HG03469 (cell line): ENCODE measurements around the gene UBAC2.

Source experiments
- ATAC-seq: cut with Tn5 transposase; IDR thresholded peaks from one replicate; pipeline ENCODE4 v1.9.1; 2021; ENCODE audit warnings: mild to moderate bottlenecking, moderate library complexity, moderate number of reproducible peaks; ENCODE audit not compliant: unreplicated experiment

The UBAC2 gene, protein sequence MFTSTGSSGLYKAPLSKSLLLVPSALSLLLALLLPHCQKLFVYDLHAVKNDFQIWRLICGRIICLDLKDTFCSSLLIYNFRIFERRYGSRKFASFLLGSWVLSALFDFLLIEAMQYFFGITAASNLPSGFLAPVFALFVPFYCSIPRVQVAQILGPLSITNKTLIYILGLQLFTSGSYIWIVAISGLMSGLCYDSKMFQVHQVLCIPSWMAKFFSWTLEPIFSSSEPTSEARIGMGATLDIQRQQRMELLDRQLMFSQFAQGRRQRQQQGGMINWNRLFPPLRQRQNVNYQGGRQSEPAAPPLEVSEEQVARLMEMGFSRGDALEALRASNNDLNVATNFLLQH

GRCh38 chr13:99200432-99201167 is at the start of gene UBAC2:
Gene UBAC2, plus strand, starts transcription at chr13:99200854. Its CDS starts 55 bp downstream, at chr13:99200909.
- peak; percentile 53 for ATAC-seq

DNA sequence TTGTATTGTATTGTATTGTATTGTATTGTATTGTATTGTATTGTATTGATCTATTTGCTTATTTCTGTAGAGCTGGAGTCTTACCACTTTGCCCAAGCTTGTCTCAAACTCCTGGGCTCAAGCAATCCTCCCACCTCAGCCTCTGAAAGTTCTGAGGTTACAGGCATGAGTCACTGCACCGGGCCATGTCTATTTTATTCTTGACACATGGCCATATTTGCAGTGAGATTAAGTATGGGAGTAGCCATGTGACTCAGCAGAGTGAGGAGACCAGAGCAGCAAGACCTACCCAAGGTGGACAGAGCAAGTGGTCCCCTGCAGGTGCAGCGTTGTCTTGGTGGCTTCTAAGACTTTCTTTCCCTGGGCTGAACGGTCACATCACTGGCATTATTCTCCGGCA is 49.1 kb upstream of the UBAC2 start:
- peak; percentile 78 for ATAC-seq

DNA sequence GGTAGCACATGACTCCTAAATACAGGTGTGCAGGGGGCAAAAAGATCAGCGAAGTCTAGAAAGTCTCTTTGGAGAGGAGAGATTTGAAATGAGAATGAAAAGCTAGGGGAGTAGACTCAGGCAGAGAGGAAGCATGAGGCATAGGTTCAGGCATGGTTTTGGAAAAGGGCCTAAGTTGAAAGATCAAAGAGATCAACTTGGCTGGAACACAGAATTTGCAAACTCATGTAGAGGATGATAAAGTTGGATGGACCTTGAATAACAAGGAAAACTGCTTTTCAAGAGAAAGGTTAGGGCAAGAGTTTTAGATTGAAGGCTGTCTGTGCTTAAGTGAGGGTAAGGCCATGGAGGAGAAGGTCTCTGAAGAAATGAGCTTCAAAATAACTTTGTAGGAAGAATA is 47.4 kb upstream of the UBAC2 start:
- no peak for ATAC-seq

- no peak for ATAC-seq
Measured at GRCh38 chr13:99154064-99154463, 46.6 kb upstream of the UBAC2 start.

DNA sequence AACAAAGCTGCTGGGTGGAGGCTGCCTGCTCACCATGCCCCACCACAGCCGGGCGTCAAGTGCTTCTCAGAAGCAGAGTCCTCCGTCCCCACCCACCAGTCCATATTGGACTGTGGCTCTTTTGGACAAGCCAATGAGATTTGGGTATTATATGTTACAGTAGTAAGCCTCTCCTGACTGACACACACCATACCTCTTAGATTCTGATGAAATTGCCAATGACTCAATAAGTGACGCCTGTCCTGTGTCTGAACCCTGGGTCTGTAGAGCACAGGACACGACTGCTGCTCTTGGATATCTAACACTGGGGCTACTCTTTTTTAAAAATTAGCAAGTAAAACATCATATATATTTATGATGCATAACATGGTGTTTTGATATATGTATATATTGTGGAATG is 44.8 kb upstream of the UBAC2 start:
- ATAC-seq = no peak

DNA sequence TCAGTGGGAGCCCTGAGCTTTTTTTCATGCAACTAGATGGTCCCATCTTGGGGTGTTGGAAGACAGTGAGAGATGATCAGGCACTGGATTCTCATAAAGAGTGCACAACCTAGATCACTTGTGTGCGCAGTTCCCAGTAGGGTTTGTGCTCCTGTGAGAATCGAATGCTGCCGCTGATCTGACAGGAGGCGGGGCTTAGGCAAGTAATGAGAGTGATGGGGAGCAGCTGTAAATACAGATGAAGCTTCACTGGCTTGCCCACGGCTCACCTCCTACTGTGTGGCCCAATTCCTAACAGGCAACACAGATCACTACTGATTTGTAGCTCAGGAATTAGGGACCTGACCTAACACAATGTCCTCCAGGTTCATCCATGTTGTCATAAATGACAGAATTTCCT is 43.6 kb upstream of the UBAC2 start:
- ATAC-seq = no peak

DNA sequence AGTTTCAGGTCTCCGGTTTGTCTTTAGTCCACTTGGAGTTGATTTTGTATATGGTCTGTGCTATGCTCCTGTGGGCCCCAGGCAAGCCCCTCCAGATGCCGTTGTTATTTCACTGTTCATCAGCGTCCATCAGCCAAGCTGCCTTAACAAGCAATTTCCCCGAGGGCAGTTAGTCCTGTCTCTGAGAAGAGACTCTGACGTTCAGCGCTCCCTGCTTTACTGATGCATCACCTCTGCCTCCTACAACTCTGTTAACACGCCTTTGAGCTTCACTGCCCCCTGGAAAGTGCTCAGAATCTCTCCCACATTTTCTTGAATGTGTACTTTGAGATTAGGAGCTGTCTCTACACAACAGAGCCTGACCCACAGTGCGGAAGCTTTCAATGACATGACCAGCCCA is 41.8 kb upstream of the UBAC2 start:
- ATAC-seq = no peak

GRCh38 chr13:99159331-99160061 is 41.2 kb upstream of the UBAC2 start:
- ATAC-seq = no peak

DNA sequence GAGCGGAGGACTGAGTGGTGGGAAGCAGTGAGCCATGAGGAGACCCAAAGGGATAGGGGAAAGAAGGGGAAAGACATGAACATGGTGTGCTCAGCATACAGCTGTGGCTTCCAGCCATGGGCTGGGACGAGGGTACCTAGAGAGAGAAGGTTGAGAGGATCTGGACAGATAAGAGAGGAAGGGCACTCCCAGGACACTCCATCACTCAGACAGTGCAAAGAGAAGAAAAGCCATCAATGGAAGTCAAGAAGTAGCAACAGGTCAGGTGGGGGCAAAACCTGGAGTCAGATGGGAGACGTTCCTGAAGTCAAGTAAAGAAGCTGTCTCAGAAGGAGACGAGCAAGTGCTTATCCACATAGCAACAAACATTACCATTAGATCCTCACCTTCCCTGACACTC is 40.2 kb upstream of the UBAC2 start:
- ATAC-seq = no peak

- no peak for ATAC-seq
Measured at GRCh38 chr13:99161512-99161911, 39.1 kb upstream of the UBAC2 start.

DNA sequence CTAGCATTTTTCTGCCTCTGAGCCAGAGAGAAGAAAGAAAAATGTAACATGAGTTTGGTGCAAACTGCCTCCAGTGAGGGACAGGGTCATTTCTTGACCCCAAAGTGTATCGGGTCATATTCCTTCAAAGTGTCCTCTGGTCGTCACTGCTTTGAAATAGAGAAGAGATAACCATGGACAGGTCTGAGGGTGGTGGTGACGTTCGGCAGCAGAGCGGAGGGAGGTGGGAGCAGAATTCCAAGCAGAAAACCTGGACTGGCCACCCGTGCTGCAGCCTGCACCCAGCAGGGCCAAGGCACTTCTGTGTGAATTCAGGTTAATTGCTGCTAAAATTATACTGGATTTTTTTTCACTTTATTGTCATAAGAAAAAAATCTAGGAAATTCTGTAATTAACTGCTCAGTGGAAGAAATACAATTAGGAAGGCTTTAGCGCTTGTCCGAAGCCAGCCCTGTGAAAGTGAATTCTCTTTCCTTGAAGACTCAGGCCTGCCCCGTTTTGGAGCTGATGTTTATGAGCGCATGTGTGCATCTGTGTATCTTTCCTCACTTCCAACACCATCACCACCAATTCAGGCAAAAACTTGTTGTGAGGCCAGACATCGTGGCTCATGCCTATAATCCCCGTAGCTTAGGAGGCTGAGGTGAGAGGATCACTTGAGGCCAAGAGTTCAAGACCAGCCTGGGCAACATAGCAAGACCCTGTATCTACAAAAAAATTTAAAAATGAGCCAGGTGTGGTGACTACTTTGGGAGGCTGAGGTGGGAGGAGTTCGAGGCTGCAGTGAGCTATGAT is 37.9 kb upstream of the UBAC2 start:
- no peak for ATAC-seq

DNA sequence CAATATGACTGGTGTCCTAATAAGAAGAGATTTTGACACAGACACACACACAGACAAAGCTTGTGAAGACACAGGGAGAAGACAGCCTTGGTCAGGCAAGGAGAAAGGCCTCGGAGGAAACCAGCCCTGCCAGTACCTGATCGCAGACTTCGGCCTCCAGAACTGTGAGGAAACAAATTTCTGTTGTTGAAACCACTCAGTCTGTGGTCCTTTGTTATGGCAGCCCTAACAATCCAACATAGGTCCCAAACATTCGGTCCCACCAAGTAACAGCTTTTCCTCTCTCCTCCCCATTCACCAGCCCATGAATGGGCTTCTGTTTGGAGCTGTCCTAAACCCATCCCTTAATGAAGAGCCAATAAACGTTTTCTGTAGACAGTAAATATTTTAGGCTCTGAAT is 36.4 kb upstream of the UBAC2 start:
- no peak for ATAC-seq

DNA sequence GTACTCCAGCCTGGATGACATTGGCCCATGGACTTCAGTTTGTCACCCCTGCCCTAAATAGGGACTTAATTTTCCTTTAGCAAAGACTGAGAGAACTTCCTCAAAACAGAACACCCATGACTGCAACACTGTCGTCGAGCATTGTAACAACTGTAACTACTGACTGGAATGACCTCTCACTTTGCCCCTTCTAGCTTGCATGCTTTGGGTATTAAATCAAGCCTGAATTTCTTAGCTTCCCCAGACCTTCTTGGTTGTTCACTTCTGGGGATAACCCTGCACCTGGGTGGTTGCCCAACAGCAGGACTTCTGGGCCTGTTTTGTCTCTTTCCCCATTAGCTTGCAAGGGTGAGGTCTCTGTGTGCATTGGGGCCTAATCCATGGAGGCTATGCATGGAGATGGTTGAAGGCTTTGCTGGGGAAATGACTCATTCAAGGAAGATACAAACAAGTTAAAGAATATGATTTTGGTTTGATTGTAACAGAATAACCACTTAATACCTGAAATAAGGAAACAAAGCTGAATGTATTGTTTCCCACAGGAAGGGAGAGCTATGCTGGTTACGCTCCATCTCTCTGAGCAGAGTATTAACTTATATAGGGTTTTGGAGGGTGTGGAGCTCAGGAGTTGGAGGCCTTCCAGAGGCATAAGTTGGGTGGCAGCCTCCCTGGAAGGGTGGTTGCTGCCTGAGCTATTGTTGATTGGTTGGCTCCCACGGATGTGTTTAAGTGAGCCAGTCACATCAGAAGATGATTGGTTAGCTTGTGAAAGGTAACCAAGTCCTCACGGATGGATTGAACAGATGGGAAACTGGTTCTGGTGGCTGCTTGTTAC is 34.7 kb upstream of the UBAC2 start:
- no peak for ATAC-seq

GRCh38 chr13:99172951-99173350 is 27.7 kb upstream of the UBAC2 start:
- ATAC-seq = no peak

DNA sequence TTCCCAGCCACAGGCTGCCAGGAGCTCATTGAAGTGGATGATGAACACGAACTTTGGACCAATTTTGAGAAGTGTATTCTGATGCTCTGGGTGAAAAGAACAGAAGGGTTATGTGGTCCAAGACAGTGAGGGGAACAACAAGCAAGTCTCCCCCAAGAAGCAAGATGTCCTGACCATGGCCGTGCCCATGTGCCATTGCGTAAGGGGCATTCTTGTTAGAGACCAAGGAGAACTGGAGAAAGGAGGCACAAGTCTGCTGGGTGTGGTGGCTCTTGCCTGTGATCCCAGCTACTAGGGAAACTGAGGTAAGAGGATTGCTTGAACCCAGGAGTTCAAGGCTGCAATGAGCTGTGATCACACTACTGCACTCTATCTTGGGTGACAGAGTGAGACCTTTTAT is 27.0 kb upstream of the UBAC2 start:
- no peak for ATAC-seq

DNA sequence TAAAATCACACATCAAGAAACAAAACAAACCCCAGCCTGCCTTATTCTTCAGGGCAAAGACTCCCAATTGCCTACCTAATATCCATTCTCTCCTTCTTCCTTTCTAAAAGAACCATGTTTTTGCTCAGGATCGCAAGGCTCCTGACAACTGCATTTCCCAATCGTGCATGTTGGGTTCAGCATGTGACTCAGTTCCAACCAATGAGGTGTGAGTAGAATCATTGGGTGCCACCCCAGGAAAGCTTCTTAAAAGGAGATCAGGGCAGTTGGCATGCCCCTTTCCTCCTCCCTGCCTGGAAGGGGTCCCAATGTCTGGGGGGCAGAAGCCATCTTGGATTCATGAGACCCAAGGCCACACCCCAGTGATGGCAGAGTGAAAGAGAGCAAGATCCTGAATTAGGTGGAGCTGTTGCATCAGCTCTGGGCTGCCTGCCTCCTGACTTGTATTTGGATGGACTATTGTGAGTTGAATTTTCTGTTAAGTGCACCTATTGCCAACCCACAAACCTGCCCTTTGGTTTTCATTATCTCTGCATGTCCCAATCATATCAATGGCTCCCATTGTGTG is 26.0 kb upstream of the UBAC2 start:
- no peak for ATAC-seq

DNA sequence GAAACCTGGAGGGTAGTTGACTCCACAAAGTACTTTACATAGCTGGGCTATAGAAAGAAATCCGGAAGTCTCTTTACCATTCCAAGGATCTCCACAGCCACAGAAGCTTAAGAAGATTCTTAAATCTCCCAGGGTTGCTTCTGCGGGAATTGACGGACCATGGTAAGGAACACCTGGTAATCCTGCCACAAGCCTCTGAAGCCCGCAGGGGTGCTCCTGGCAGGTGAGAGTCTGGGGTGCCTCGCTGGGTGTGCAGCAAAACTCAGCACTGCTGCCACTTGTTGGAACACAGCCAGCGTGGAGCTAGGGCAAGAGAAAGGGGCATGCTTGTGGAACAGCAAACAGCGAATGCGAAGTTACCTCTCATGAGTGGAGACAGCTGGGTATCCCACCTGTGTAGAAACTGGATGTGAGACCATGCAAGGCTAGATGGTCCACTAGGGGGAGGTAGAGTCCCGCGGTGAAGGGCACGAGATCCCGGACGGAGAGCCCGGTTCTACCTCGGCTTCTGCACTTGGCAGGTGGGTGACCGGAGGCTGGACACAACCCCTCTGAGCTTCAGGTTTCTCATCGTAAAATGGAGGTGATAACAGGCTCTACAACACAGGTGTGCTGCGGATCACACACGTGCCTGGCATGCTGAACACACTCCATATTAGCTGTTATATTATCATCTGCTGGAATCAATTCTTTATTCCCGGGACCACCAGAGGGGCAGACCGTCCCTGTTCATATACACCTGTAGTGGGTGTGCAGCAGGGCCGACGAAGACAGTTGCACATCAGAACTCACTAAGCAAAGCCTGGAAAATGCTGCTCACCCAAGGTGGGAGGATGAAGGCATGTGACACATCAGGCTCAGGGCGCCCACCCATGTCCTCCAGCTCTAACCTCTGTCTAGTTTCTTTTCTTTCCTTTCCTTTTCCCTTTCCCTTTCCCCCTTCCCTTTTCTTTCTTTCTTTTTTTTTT is 24.1 kb upstream of the UBAC2 start:
- ATAC-seq = no peak

GRCh38 chr13:99178636-99179035 is 22.0 kb upstream of the UBAC2 start:
- ATAC-seq = peak; percentile 60

DNA sequence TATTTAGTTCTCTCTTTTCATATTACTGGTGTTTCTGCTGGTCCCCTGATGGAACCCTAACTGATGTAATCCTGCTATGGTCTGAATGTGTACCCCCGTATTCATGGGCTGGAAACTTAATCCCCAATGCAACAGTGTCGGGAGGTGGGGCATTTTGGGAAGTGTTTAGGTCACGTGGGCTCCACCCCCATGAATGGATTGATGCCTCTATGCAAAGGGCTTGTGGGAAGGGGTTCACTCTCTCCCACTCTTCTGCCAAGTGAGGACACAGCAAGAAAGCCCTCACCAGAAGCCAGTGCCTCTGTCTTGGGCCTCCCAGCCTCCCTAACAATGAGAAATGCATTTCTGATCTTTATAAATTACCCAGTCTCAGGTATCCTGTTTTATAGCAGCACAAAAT is 21.2 kb upstream of the UBAC2 start:
- ATAC-seq = no peak
